H9 (cell line): Measurements from ENCODE around the gene IMMP1L. TPM values are rescaled to one million over a fixed set of nuclear protein-coding genes. Genes with fewer than 3 reads are reported as not detected.

Source experiments
- DNase-seq: peaks from one replicate; pipeline ENCODE4 v3.0.0-alpha.2; 2017
- H2AFZ ChIP-seq: one replicate; pipeline ENCODE4 v1.6.1; 2013; ENCODE audit warnings: mild to moderate bottlenecking, low read length, control low read depth, moderate library complexity
- H2AK5ac ChIP-seq: 2 replicates; pipeline ENCODE4 v1.6.1; 2013; ENCODE audit warnings: low read length, control low read depth, mixed read lengths; ENCODE audit not compliant: insufficient read length
- H2BK120ac ChIP-seq: one replicate; pipeline ENCODE4 v1.6.1; 2013; ENCODE audit warnings: low read depth, mild to moderate bottlenecking, low read length, control low read depth, inconsistent platforms; ENCODE audit not compliant: poor library complexity, severe bottlenecking
- H2BK12ac ChIP-seq: 2 replicates; pipeline ENCODE4 v1.6.1; 2013; ENCODE audit warnings: low read length, control low read depth, mixed read lengths, low read depth; ENCODE audit not compliant: insufficient read length
- H2BK15ac ChIP-seq: 2 replicates; pipeline ENCODE4 v1.6.1; 2013; ENCODE audit warnings: low read depth, low read length, control low read depth
- H2BK20ac ChIP-seq: one replicate; pipeline ENCODE4 v1.6.1; 2013; ENCODE audit warnings: low read depth, mild to moderate bottlenecking, low read length, control low read depth, inconsistent platforms; ENCODE audit not compliant: poor library complexity, severe bottlenecking
- H2BK5ac ChIP-seq: 2 replicates; pipeline ENCODE4 v1.6.1; 2013; ENCODE audit warnings: low read length, control low read depth, mixed read lengths; ENCODE audit not compliant: insufficient read length
- H3K14ac ChIP-seq: 2 replicates; pipeline ENCODE4 v1.6.1; 2013; ENCODE audit warnings: low read length, control low read depth; ENCODE audit not compliant: insufficient read depth
- H3K18ac ChIP-seq: 2 replicates; pipeline ENCODE4 v1.6.1; 2013; ENCODE audit warnings: low read depth, mild to moderate bottlenecking, mixed read lengths, low read length, control low read depth; ENCODE audit not compliant: insufficient read length
- H3K23ac ChIP-seq: 2 replicates; pipeline ENCODE4 v1.6.1; 2013; ENCODE audit warnings: low read length, control low read depth, mixed read lengths, low read depth; ENCODE audit not compliant: insufficient read length
- H3K23me2 ChIP-seq: 2 replicates; pipeline ENCODE4 v1.6.1; 2013; ENCODE audit warnings: low read depth, mild to moderate bottlenecking, mixed read lengths, low read length, control low read depth; ENCODE audit not compliant: insufficient read length, poor library complexity, severe bottlenecking
- H3K27ac ChIP-seq: 2 replicates; pipeline ENCODE4 v1.5.1; 2013; ENCODE audit warnings: low read length, control low read depth, mixed read lengths, low read depth; ENCODE audit not compliant: insufficient read length
- H3K27me3 ChIP-seq: 2 replicates; pipeline ENCODE4 v1.6.1; 2013; ENCODE audit warnings: low read length, control low read depth, inconsistent platforms; ENCODE audit not compliant: insufficient read depth
- H3K4ac ChIP-seq: 2 replicates; pipeline ENCODE4 v1.6.1; 2013; ENCODE audit warnings: low read depth, mild to moderate bottlenecking, control low read depth, inconsistent platforms, low read length, moderate library complexity
- H3K4me1 ChIP-seq: 2 replicates; pipeline ENCODE4 v1.6.1; 2013; ENCODE audit warnings: low read length, control low read depth, inconsistent platforms; ENCODE audit not compliant: insufficient read depth
- H3K4me2 ChIP-seq: 2 replicates; pipeline ENCODE4 v1.6.1; 2013; ENCODE audit warnings: low read length, control low read depth, mixed read lengths; ENCODE audit not compliant: insufficient read length, insufficient read depth
- H3K56ac ChIP-seq: 2 replicates; pipeline ENCODE4 v1.6.1; 2013; ENCODE audit warnings: low read depth, mild to moderate bottlenecking, mixed read lengths, low read length, control low read depth; ENCODE audit not compliant: insufficient read length
- H3K79me1 ChIP-seq: 2 replicates; pipeline ENCODE4 v1.6.1; 2013; ENCODE audit warnings: low read depth, mild to moderate bottlenecking, moderate library complexity, low read length, control low read depth, inconsistent platforms; ENCODE audit not compliant: insufficient read depth, poor library complexity, severe bottlenecking
- H3K79me2 ChIP-seq: 2 replicates; pipeline ENCODE4 v1.6.1; 2013; ENCODE audit warnings: low read length, control low read depth, inconsistent platforms; ENCODE audit not compliant: insufficient read depth
- H3K9ac ChIP-seq: 2 replicates; pipeline ENCODE4 v1.6.1; 2013; ENCODE audit warnings: low read length, control low read depth, mixed read lengths; ENCODE audit not compliant: insufficient read length; ENCODE audit errors: extremely low read depth
- H3K9me3 ChIP-seq: one replicate; pipeline ENCODE4 v1.6.1; 2013; ENCODE audit warnings: low read depth, low read length, inconsistent platforms; ENCODE audit not compliant: control insufficient read depth
- H3T11ph ChIP-seq: one replicate; pipeline ENCODE4 v1.6.1; 2013; ENCODE audit warnings: mild to moderate bottlenecking, low read length, control low read depth, inconsistent platforms
- H4K20me1 ChIP-seq: one replicate; pipeline ENCODE4 v1.6.1; 2013; ENCODE audit not compliant: control insufficient read depth, insufficient read length, insufficient read depth
- H4K5ac ChIP-seq: 2 replicates; pipeline ENCODE4 v1.6.1; 2013; ENCODE audit warnings: low read depth, mild to moderate bottlenecking, mixed read lengths, low read length, control low read depth; ENCODE audit not compliant: insufficient read length
- H4K8ac ChIP-seq: replicated peaks from 2 replicates; pipeline ENCODE4 v1.6.1; 2013; ENCODE audit warnings: low read length, control low read depth, mixed read lengths, low read depth; ENCODE audit not compliant: insufficient read length
- H4K91ac ChIP-seq: 2 replicates; pipeline ENCODE4 v1.6.1; 2013; ENCODE audit warnings: low read depth, mild to moderate bottlenecking, moderate library complexity, mixed read lengths, low read length, control low read depth; ENCODE audit not compliant: insufficient read length
- H3K27ac Mint-ChIP-seq, 3 experiments: 2 replicates in 2 of 3; 3 replicates in 1 of 3; pipeline ENCODE4 v1.8.0; 2020 to 2021; ENCODE audit warnings: mixed read lengths in 3 of 3, mild to moderate bottlenecking in 1 of 3, moderate library complexity in 1 of 3
- H3K27me3 Mint-ChIP-seq: 2 replicates; pipeline ENCODE4 v1.8.0; 2021; ENCODE audit warnings: low read depth, mild to moderate bottlenecking, moderate library complexity, mixed read lengths
- H3K36me3 Mint-ChIP-seq, 3 experiments: 2 replicates in 2 of 3; 3 replicates in 1 of 3; pipeline ENCODE4 v1.8.0; 2020 to 2021; ENCODE audit warnings: low read depth in 3 of 3, mixed read lengths in 3 of 3; ENCODE audit not compliant: insufficient read depth in 1 of 3
- H3K4me1 Mint-ChIP-seq, 2 experiments: 2 replicates each; pipeline ENCODE4 v1.8.0; 2020; ENCODE audit warnings: mixed read lengths in 2 of 2
- H3K4me3 Mint-ChIP-seq, 2 experiments: 2 replicates in 1 of 2; 3 replicates in 1 of 2; pipeline ENCODE4 v1.8.0; 2020 to 2021; ENCODE audit warnings: mild to moderate bottlenecking in 2 of 2, mixed read lengths in 2 of 2, moderate library complexity in 1 of 2
- H3K9me3 Mint-ChIP-seq, 2 experiments: 2 replicates in 1 of 2; 3 replicates in 1 of 2; pipeline ENCODE4 v1.8.0; 2020; ENCODE audit warnings: mild to moderate bottlenecking in 2 of 2, mixed read lengths in 2 of 2, moderate library complexity in 1 of 2
- CTCF ChIP-seq: fragments of 200-600 bp; sonication (generic); conservative IDR thresholded peaks from 3 replicates; pipeline ENCODE4 v1.8.0; 2021; ENCODE audit warnings: antibody characterized with exemption, mild to moderate bottlenecking
- WGBS: extraction: QIAGEN DNeasy Blood & Tissue Kit; methylation state at CpG from one replicate; pipeline ENCODE4 v1.1.7; 2013; ENCODE audit warnings: missing lambda C conversion rate, low lambda C conversion rate, mixed read lengths; ENCODE audit not compliant: insufficient read length; ENCODE audit errors: extremely low coverage; 5-methylcytosine and 5-hydroxymethylcytosine counted together
- total RNA-seq: library from RNA; stranded (reverse); gene quantifications from 2 replicates; pipeline ENCODE4 v1.2.1, GENCODE V29; 2021

The IMMP1L gene
- total RNA-seq, 1 experiment from 2014 or later = 27.0 TPM

DNA sequence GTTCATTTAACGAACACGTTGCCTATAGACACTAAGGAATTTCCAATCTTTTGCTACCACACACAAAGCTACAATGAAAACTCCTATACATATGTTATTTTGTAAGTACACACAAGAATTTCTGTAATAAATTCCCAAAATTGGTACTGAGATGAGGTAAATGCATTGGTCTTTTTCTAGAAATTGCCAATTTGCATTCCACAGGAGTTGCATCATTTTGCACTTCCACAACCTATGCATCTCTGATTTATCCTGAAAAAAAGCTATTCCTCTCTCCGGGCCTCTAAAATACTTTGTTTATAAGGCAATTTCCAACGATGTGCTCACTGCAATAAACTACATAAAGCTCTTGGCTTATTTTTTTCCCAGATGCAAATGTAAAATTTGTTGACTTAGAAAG is 24.9 kb downstream of the IMMP1L start:
- H3K4me1 Mint-ChIP-seq = peaks cover 17 to 19% of the 10 kb centered on the region in 2 experiments
- peak overlapping the region in 2 of 3 experiments; percentile 26 to 93; a peak in 3 of 7 replicates for H3K27ac Mint-ChIP-seq
- H2BK20ac ChIP-seq = no peak overlapping the region
- H3K23me2 ChIP-seq = no peaks in the 10 kb centered on the region
- no peaks in the 10 kb centered on the region for H3K79me2 ChIP-seq
- no peaks in the 10 kb centered on the region for H3K27me3 Mint-ChIP-seq
- no peaks in the 10 kb centered on the region for H3K9me3 ChIP-seq
- no peak overlapping the region for H4K5ac ChIP-seq
- no peak overlapping the region for H2BK5ac ChIP-seq
- no CpG with 5 or more reads among the region's 4 CpGs for WGBS
- no peak overlapping the region for H3K27ac ChIP-seq
- no peak overlapping the region for H3K23ac ChIP-seq
- no peak overlapping the region for H4K8ac ChIP-seq
- H3K79me1 ChIP-seq = no peaks in the 10 kb centered on the region
- no peak overlapping the region for H3K4me2 ChIP-seq
- no peak for DNase-seq
- no peak overlapping the region for H3K4me3 Mint-ChIP-seq
- H2BK120ac ChIP-seq = no peak overlapping the region
- H3K18ac ChIP-seq = no peak overlapping the region
- H3K14ac ChIP-seq = no peak overlapping the region
- H2AFZ ChIP-seq = no peak overlapping the region
- no peak overlapping the region for H2BK12ac ChIP-seq
- no peak overlapping the region for H3K9ac ChIP-seq
- no peak overlapping the region for H3T11ph ChIP-seq
- no peak overlapping the region for H2AK5ac ChIP-seq
- no peaks in the 10 kb centered on the region for H3K9me3 Mint-ChIP-seq
- peaks cover 0 to 3% (median under 1%) of the 10 kb centered on the region in 3 experiments; a peak in 4 of 7 replicates for H3K36me3 Mint-ChIP-seq
- H3K4ac ChIP-seq = no peak overlapping the region
- H2BK15ac ChIP-seq = no peak overlapping the region
- no peaks in the 10 kb centered on the region for H4K20me1 ChIP-seq
- no peak for TF ChIP-seq CTCF
- no peak overlapping the region for H4K91ac ChIP-seq
- H3K27me3 ChIP-seq = no peaks in the 10 kb centered on the region
- H3K4me1 ChIP-seq = no peaks in the 10 kb centered on the region
- no peak overlapping the region for H3K56ac ChIP-seq
